Gastrocnemius medialis (tissue), 4 donors: ENCODE results near the gene METTL22. TPM values are rescaled to one million over a fixed set of nuclear protein-coding genes. Genes with fewer than 3 reads are reported as not detected.

Experiments used
- ATAC-seq, 2 donors: fragments of 150-250 bp; one replicate each; pipeline ENCODE4 v1.9.1; 2016
- DNase-seq, 2 donors: peaks; one replicate each; pipeline ENCODE4 v3.0.0-alpha.2; 2019
- H3K27ac ChIP-seq, 4 donors: fragments of 200-600 bp; sonication (generic); 1 replicate in 1 of 4; 2 replicates in 3 of 4; pipeline ENCODE4 v1.5.1; 2016 to 2018; ENCODE audit warnings: mild to moderate bottlenecking in 2 of 4, moderate library complexity in 1 of 4
- H3K27me3 ChIP-seq, 3 donors: fragments of 200-600 bp; sonication (generic) in 2 of 3; 1 replicate in 1 of 3; 2 replicates in 2 of 3; pipeline versions ENCODE4 v1.5.1 to v1.6.0; 2016 to 2019; ENCODE audit warnings: mild to moderate bottlenecking in 1 of 3, moderate library complexity in 1 of 3
- H3K36me3 ChIP-seq, 2 donors: fragments of 200-600 bp; sonication (generic) in 1 of 2; one replicate each; pipeline ENCODE4 v1.5.1; 2017 to 2018
- H3K4me1 ChIP-seq, 2 donors: fragments of 200-600 bp; sonication (generic) in 1 of 2; one replicate each; pipeline ENCODE4 v1.5.1; 2016 to 2017; ENCODE audit warnings: mild to moderate bottlenecking in 2 of 2
- H3K4me3 ChIP-seq, 4 donors: fragments of 200-600 bp; sonication (generic) in 3 of 4; 1 replicate in 1 of 4; 2 replicates in 3 of 4; pipeline ENCODE4 v1.5.1; 2016 to 2019; ENCODE audit warnings: mild to moderate bottlenecking in 2 of 4
- H3K9me3 ChIP-seq, 3 donors: fragments of 200-600 bp; sonication (generic) in 2 of 3; 1 replicate in 1 of 3; 2 replicates in 2 of 3; pipeline ENCODE4 v1.5.1; 2016 to 2019
- CTCF ChIP-seq, 5 experiments: fragments of 450-650 bp in 3 of 5; fragments of 200-600 bp in 2 of 5; sonication (generic) in 2 of 5; IDR thresholded peaks in 4 of 5; conservative IDR thresholded peaks in 1 of 5; 1 replicate in 4 of 5; 2 replicates in 1 of 5; pipeline ENCODE4 v1.5.1; 2016 to 2019; ENCODE audit warnings: antibody characterized with exemption in 5 of 5, mild to moderate bottlenecking in 3 of 5, moderate library complexity in 3 of 5
- POLR2A ChIP-seq, 2 donors: fragments of 450-650 bp; IDR thresholded peaks; one replicate each; pipeline ENCODE4 v1.6.1; 2017; ENCODE audit warnings: antibody characterized with exemption in 2 of 2, mild to moderate bottlenecking in 2 of 2, moderate library complexity in 2 of 2
- in situ Hi-C, 4 donors: fragments of 200-750 bp; cut with MboI; loops; one replicate each; pipeline versions ENCODE4 v1.15.0 to v1.8.0; 2017; ENCODE audit warnings: low sequenced_read_pairs in 4 of 4
- intact Hi-C: fragments of 100-400 bp; cut with DNase I; formaldehyde crosslinking; loops from one replicate; pipeline ENCODE4 v1.15.1; 2023; ENCODE audit warnings: low total_unique reads
- total RNA-seq, 4 donors: library from RNA; depleted of rRNA; stranded (reverse); fragments of >200 nt; gene quantifications; one replicate each; pipeline versions ENCODE4 v1.1.0 to v1.2.3, GENCODE V29; 2016

Gene METTL22
- total RNA-seq, 4 donors from 2014 or later: 28.8 to 71.5 (median 51.5) TPM

- DNase-seq (no peak), ATAC-seq (no peak)
- Histone ChIP-seq H3K9me3 (no peaks in the 10 kb centered on the region), H3K4me1 (no peaks in the 10 kb centered on the region), H3K36me3 (no peaks in the 10 kb centered on the region), H3K27me3 (no peaks in the 10 kb centered on the region), H3K4me3 (no peak overlapping the region), H3K27ac (no peak overlapping the region)
- intact Hi-C loops (loop anchor here (1.0 to 2.0 kb wide), 2 partner anchors 219 to 347 kb away; no protein-coding TSS in a partner anchor), in situ Hi-C loops (loop anchor here in 3 of 4 donors (5.0 to 25.0 kb wide), 5 partner anchors 151 to 351 kb away; partner anchors contain the start of gene LITAFD (in 2 of the 3))
- TF ChIP-seq POLR2A (IDR thresholded peaks at IDR 0.05): no peak
- TF ChIP-seq CTCF (IDR thresholded peaks at IDR 0.05 in 4 of 5, conservative IDR thresholded peaks at IDR 0.05 in 1 of 5): no peak
These were observed 40.2 kb downstream of the METTL22 start for GRCh38 chr16:8661703-8662102.

GRCh38 chr16:8663192-8664089 is 41.9 kb downstream of the METTL22 start:
- in situ Hi-C loops: loop anchor here in 3 of 4 donors (5.0 to 25.0 kb wide), 5 partner anchors 149 to 349 kb away; partner anchors contain the start of gene LITAFD (in 2 of the 3)
- Histone ChIP-seq H3K4me1 (no peaks in the 10 kb centered on the region), H3K9me3 (no peaks in the 10 kb centered on the region), H3K36me3 (no peaks in the 10 kb centered on the region), H3K4me3 (no peak overlapping the region), H3K27me3 (no peaks in the 10 kb centered on the region), H3K27ac (no peak overlapping the region)
- intact Hi-C loops: no loop called here
- DNase-seq (no peak), ATAC-seq (no peak)
- no peak for TF ChIP-seq POLR2A (IDR thresholded peaks at IDR 0.05)
- no peak for TF ChIP-seq CTCF (IDR thresholded peaks at IDR 0.05 in 4 of 5, conservative IDR thresholded peaks at IDR 0.05 in 1 of 5)

GRCh38 chr16:8665529-8665928 is 44.0 kb downstream of the METTL22 start:
- DNase-seq (no peak), ATAC-seq (no peak)
- Histone ChIP-seq H3K4me3 (no peak overlapping the region), H3K9me3 (no peaks in the 10 kb centered on the region), H3K4me1 (no peaks in the 10 kb centered on the region), H3K27me3 (no peaks in the 10 kb centered on the region), H3K27ac (no peak overlapping the region), H3K36me3 (no peaks in the 10 kb centered on the region)
- intact Hi-C loops (no loop called here), in situ Hi-C loops (loop anchor here in 3 of 4 donors (10.0 to 25.0 kb wide), 4 partner anchors 147 to 347 kb away; partner anchors contain the start of gene LITAFD (in 1 of the 3))
- TF ChIP-seq POLR2A (IDR thresholded peaks at IDR 0.05) (no peak), CTCF (IDR thresholded peaks at IDR 0.05 in 4 of 5, conservative IDR thresholded peaks at IDR 0.05 in 1 of 5) (no peak)

GRCh38 chr16:8667492-8667891 is 46.0 kb downstream of the METTL22 start:
- Histone ChIP-seq H3K4me3 (no peak overlapping the region), H3K9me3 (no peaks in the 10 kb centered on the region), H3K36me3 (no peaks in the 10 kb centered on the region), H3K4me1 (no peaks in the 10 kb centered on the region), H3K27me3 (no peaks in the 10 kb centered on the region), H3K27ac (no peak overlapping the region)
- no peak for TF ChIP-seq CTCF (IDR thresholded peaks at IDR 0.05 in 4 of 5, conservative IDR thresholded peaks at IDR 0.05 in 1 of 5)
- TF ChIP-seq POLR2A (IDR thresholded peaks at IDR 0.05): no peak
- DNase-seq: no peak
- in situ Hi-C loops: loop anchor here in 3 of 4 donors (10.0 to 25.0 kb wide), 4 partner anchors 145 to 345 kb away; partner anchors contain the start of gene LITAFD (in 1 of the 3)
- intact Hi-C loops: no loop called here
- ATAC-seq: no peak
